ENCODE results near the gene CYSRT1.

CYSRT1 gene

DNA sequence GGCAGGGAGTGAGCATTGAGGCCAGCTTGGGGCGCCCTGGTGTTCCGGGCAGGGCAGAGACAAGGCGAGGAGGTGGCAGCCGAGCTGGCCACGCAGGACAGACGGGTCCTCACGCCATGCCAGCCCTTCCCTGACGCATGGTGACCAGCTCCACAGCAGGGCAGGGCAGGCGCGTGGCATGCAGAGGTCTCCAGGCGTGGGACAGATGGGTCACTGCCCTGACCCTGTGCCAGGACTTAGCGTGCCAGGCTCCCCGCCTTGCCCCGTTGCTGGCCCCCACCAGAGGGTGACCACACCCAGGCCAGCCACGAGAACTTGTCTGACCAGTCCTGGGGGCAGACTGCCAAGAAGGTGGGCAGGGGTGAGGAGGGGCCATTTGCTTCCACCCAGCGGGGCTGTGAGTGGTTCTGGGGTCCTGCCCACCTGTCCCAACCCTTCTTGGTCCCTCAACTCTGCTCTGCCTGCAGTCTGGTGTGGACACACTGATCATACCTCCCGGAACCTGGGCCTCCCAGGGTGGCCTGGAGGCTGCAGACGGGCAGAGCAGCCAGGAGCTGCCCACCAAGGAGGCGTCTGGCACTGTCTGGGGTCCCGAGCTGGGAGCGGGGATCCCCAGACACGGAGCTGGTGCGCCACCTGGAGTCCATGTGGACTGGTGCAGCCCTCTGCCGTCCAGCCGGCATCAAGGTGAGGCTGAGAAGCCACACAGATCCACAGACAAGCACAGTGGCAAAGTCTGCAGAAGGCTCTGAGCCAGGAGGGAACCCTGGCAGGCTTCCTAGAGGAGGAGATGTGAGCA lies 2.3 kb downstream of the CYSRT1 start, which contains the start of gene RNF224 (continued):
- TF ChIP-seq ZNF639 (tag by site-specific recombination; IDR thresholded peaks at IDR 0.05) (no peak), ZNF658 (tag by site-specific recombination; IDR thresholded peaks at IDR 0.05) (no peak), ZNF677 (tag by site-specific recombination; IDR thresholded peaks at IDR 0.05) (no peak), ZNF48 (tag by site-specific recombination; IDR thresholded peaks at IDR 0.05) (no peak), ZNF114 (tag by site-specific recombination; IDR thresholded peaks at IDR 0.05) (no peak), ZNF704 (tag by site-specific recombination; IDR thresholded peaks at IDR 0.05) (no peak), ZNF555 (tag by site-specific recombination; conservative IDR thresholded peaks at IDR 0.05) (no peak), GFI1B (tag by site-specific recombination; IDR thresholded peaks at IDR 0.05) (no peak), ZNF747 (tag by site-specific recombination; IDR thresholded peaks at IDR 0.05) (no peak), ZNF23 (tag by site-specific recombination; IDR thresholded peaks at IDR 0.05; ENCODE audit: borderline replicate concordance) (no peak), ZNF707 (tag by site-specific recombination; IDR thresholded peaks at IDR 0.05) (no peak), ZNF791 (tag by site-specific recombination; IDR thresholded peaks at IDR 0.05) (no peak), SP2 (tag by site-specific recombination; IDR thresholded peaks at IDR 0.05) (no peak), ZNF169 (tag by site-specific recombination; IDR thresholded peaks at IDR 0.05) (no peak), ZNF664 (tag by site-specific recombination; IDR thresholded peaks at IDR 0.05) (no peak), RBAK (tag by site-specific recombination; IDR thresholded peaks at IDR 0.05) (no peak), MZF1 (tag by site-specific recombination; IDR thresholded peaks at IDR 0.05; ENCODE audit: borderline replicate concordance) (no peak), YY2 (tag by site-specific recombination; IDR thresholded peaks at IDR 0.05) (no peak), ZXDB (tag by site-specific recombination; IDR thresholded peaks at IDR 0.05) (no peak), KLF9 (tag by site-specific recombination; IDR thresholded peaks at IDR 0.05; ENCODE audit: low read depth) (no peak), REPIN1 (tag by site-specific recombination; IDR thresholded peaks at IDR 0.05; ENCODE audit: low read depth) (no peak), ZNF112 (tag by site-specific recombination; IDR thresholded peaks at IDR 0.05) (no peak), ZNF580 (tag by site-specific recombination; IDR thresholded peaks at IDR 0.05) (no peak), ZFP37 (tag by site-specific recombination; IDR thresholded peaks at IDR 0.05) (no peak)
- TF ChIP-seq, protein P1, sequence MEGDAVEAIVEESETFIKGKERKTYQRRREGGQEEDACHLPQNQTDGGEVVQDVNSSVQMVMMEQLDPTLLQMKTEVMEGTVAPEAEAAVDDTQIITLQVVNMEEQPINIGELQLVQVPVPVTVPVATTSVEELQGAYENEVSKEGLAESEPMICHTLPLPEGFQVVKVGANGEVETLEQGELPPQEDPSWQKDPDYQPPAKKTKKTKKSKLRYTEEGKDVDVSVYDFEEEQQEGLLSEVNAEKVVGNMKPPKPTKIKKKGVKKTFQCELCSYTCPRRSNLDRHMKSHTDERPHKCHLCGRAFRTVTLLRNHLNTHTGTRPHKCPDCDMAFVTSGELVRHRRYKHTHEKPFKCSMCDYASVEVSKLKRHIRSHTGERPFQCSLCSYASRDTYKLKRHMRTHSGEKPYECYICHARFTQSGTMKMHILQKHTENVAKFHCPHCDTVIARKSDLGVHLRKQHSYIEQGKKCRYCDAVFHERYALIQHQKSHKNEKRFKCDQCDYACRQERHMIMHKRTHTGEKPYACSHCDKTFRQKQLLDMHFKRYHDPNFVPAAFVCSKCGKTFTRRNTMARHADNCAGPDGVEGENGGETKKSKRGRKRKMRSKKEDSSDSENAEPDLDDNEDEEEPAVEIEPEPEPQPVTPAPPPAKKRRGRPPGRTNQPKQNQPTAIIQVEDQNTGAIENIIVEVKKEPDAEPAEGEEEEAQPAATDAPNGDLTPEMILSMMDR (tag by site-specific recombination; IDR thresholded peaks at IDR 0.05): peak; percentile 93
- TF ChIP-seq, protein P2, sequence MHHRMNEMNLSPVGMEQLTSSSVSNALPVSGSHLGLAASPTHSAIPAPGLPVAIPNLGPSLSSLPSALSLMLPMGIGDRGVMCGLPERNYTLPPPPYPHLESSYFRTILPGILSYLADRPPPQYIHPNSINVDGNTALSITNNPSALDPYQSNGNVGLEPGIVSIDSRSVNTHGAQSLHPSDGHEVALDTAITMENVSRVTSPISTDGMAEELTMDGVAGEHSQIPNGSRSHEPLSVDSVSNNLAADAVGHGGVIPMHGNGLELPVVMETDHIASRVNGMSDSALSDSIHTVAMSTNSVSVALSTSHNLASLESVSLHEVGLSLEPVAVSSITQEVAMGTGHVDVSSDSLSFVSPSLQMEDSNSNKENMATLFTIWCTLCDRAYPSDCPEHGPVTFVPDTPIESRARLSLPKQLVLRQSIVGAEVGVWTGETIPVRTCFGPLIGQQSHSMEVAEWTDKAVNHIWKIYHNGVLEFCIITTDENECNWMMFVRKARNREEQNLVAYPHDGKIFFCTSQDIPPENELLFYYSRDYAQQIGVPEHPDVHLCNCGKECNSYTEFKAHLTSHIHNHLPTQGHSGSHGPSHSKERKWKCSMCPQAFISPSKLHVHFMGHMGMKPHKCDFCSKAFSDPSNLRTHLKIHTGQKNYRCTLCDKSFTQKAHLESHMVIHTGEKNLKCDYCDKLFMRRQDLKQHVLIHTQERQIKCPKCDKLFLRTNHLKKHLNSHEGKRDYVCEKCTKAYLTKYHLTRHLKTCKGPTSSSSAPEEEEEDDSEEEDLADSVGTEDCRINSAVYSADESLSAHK (tag by site-specific recombination; IDR thresholded peaks at IDR 0.05): no peak
- TF ChIP-seq, protein P3, sequence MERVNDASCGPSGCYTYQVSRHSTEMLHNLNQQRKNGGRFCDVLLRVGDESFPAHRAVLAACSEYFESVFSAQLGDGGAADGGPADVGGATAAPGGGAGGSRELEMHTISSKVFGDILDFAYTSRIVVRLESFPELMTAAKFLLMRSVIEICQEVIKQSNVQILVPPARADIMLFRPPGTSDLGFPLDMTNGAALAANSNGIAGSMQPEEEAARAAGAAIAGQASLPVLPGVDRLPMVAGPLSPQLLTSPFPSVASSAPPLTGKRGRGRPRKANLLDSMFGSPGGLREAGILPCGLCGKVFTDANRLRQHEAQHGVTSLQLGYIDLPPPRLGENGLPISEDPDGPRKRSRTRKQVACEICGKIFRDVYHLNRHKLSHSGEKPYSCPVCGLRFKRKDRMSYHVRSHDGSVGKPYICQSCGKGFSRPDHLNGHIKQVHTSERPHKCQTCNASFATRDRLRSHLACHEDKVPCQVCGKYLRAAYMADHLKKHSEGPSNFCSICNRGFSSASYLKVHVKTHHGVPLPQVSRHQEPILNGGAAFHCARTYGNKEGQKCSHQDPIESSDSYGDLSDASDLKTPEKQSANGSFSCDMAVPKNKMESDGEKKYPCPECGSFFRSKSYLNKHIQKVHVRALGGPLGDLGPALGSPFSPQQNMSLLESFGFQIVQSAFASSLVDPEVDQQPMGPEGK (tag by site-specific recombination; IDR thresholded peaks at IDR 0.05): no peak
- TF ChIP-seq, protein P4, sequence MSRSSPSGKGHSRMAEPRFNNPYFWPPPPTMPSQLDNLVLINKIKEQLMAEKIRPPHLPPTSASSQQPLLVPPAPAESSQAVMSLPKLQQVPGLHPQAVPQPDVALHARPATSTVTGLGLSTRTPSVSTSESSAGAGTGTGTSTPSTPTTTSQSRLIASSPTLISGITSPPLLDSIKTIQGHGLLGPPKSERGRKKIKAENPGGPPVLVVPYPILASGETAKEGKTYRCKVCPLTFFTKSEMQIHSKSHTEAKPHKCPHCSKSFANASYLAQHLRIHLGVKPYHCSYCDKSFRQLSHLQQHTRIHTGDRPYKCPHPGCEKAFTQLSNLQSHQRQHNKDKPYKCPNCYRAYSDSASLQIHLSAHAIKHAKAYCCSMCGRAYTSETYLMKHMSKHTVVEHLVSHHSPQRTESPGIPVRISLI (tag by site-specific recombination; IDR thresholded peaks at IDR 0.05): no peak
- TF ChIP-seq, protein P5, sequence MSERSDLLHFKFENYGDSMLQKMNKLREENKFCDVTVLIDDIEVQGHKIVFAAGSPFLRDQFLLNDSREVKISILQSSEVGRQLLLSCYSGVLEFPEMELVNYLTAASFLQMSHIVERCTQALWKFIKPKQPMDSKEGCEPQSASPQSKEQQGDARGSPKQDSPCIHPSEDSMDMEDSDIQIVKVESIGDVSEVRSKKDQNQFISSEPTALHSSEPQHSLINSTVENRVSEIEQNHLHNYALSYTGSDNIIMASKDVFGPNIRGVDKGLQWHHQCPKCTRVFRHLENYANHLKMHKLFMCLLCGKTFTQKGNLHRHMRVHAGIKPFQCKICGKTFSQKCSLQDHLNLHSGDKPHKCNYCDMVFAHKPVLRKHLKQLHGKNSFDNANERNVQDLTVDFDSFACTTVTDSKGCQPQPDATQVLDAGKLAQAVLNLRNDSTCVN (tag by site-specific recombination; optimal IDR thresholded peaks at IDR 0.05): no peak
